Activated CD4-positive, alpha-beta T cell treated with anti-CD3 and anti-CD28 coated beads, Interleukin-2, amount 50 U/mL, for 48 hours (primary cell): ENCODE measurements around the gene AKAP6.
"Not testable (repeated sequence)": the region's sequence is repeated elsewhere in the genome, so short reads cannot be mapped to it uniquely, and the experiment has no call there.

Experiments
- DNase-seq, 2 experiments: peaks; one replicate each; pipeline ENCODE4 v3.0.0-alpha.2; 2020

Gene AKAP6

DNA sequence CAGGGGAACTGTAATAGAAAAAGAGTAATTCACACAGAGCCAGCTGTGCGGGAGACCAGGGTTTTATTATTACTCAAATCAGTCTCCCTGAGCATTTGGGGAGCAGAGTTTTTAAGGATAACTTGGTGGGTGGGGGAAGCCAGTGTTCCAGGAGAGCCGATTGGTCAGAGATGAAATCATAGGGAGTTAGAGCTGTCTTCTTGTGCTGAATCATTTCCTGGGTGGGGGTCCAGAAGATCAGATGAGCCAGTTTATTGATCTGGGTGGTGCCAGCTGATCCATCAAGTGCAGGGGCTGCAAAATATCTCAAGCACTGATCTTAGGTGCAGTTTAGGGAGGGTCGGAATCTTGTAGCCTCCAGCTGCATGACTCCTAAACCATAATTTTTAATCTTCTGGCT is 44.1 kb downstream of the AKAP6 start:
- DNase-seq = not testable (repeated sequence)

DNA sequence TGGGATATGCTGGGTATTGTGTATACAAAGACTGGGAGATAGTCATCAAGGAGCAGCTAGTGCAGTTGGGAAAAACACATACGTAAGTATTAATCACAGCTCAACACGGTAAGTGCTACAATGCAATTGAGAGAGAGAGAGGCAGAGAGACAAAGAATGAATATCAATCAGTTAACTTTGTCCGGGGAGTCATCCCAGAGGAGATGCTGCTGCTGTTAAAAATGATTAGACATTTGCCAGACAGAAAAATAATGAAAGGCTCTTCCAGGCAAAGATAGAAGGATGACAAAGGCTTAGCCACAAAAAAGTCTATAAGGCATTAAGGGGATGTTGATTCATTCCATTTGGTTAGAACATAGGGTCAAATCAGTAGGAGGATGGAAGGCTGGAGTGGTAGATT is 45.1 kb downstream of the AKAP6 start:
- DNase-seq = no peak

DNA sequence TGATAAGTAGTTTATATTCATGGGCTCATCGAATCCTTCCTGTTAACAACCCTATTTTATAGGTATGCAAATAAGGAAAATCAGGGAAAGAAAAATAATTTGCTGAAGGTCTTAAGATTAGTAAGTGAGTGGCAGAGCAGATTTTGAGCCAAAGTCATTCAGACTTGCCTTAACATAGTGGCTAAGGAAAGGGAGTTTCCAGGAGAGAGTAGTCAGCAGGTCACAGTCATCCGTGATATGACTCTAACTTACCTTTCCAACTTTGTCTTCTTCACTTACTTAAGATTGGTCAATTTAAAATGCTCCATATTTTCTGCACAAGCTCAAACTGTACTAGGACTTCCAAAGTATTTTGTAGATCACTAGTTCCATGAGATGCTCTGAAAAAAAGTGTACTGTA is 46.6 kb downstream of the AKAP6 start:
- no peak for DNase-seq

DNA sequence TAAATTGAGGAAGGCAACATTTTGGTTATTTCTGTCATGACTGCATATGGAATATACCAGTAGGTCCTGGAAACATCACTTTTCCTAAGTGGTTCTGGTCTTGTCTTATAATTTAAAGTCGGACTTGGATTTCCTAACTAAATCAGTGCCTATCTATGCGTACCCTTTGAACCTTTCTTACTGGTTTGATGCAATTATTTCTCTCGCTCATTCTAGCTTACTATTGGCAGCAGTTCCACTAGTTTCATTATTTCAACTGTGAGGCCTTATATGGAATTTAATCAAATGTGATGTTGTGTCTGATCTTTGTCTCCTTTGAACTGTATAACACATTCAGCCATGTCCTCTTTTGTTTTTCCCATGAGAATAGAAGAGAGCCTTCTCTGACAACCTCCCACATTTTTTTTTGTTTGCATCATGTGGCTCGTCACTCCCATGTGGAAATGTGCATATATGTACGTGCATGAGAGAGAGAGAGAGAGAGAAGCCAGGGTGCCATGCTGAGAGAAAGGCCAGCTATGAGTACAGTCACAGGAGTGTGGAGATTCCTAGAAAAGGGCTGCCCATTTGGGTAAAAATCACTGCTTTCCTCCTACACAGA is 48.0 kb downstream of the AKAP6 start:
- no peak for DNase-seq

DNA sequence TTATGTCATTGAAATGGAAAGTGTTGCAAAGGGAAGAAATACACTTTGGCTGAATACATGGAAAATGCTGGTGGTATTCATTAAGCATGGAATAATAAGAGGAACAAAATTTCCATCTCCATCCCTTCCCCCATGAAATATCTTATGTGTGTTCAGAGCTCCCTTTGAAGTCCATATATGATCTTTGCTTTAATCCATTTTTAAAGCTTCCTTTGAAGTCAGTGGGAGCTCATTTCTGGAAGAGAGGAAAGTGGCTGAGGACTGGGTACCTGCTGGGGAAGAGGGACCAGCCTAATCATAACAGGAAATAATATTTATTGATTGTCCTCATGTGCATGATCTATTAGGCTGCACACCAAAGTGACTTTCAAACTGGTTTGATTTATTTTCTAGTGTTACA is 49.2 kb downstream of the AKAP6 start:
- DNase-seq = no peak

- DNase-seq = no peak
These were observed 50.3 kb downstream of the AKAP6 start for GRCh38 chr14:32379447-32379846.

GRCh38 chr14:32381869-32382268 is 52.8 kb downstream of the AKAP6 start:
- DNase-seq = no peak

GRCh38 chr14:32382704-32383103 is 53.6 kb downstream of the AKAP6 start:
- no peak for DNase-seq

GRCh38 chr14:32383364-32384009 is 54.4 kb downstream of the AKAP6 start:
- no peak for DNase-seq

DNA sequence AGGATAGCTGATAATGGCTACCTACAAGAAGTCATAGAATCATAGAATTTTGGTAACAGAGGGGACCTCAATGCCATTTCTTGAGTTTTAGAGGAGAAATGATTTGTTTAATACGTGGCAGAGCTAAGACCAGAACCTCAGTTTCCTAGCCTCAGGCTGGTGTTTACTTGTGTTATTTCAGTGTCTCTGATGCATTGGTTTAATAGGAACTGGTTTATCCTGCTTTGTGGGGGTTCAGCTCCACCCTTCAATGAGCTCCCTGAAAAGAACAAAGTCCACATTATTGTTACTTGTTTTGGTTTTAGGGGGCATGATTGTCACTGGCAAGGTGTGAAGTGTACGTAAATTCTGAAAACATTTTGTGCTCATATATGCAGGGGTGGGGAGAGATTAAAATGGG is 55.4 kb downstream of the AKAP6 start:
- DNase-seq = no peak

DNA sequence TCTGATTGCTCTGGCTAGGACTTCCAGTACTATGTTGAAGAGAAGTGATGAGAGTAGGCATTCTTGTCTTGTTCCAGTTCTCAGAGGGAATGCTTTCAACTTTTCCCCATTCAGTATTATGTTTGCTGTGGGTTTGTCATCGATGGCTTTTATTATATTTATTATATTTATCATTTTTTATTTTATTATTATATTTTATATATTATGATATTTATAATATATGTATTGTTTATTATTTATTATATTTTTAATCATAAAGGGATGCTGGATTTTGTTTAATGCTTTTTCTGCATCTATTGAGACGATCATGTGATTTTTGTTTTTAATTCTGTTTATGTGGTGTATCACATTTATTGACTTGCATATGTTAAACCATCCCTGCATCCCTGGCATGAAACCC is 58.2 kb downstream of the AKAP6 start:
- DNase-seq = not testable (repeated sequence)

DNA sequence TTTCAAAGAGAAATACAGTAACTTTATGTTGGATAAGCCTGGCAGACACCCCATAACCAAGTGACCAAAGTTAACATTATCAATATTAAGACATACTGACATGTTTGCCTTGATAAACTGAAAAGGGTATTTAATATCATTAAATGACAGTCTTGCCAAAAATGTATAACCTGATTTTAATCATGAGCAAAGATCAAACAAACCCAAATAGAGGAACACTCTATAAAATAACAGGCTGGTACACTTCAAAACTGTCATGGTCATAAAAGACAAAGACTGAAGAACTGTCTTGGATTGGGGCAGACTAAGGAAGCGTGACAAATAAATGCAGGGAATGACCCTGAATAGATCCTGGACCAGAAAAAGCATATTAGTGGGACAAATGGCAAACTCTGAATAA is 64.0 kb downstream of the AKAP6 start:
- no peak for DNase-seq

GRCh38 chr14:32394038-32394437 is 64.9 kb downstream of the AKAP6 start:
- DNase-seq = no peak

GRCh38 chr14:32396885-32397284 is 67.8 kb downstream of the AKAP6 start:
- DNase-seq = no peak

DNA sequence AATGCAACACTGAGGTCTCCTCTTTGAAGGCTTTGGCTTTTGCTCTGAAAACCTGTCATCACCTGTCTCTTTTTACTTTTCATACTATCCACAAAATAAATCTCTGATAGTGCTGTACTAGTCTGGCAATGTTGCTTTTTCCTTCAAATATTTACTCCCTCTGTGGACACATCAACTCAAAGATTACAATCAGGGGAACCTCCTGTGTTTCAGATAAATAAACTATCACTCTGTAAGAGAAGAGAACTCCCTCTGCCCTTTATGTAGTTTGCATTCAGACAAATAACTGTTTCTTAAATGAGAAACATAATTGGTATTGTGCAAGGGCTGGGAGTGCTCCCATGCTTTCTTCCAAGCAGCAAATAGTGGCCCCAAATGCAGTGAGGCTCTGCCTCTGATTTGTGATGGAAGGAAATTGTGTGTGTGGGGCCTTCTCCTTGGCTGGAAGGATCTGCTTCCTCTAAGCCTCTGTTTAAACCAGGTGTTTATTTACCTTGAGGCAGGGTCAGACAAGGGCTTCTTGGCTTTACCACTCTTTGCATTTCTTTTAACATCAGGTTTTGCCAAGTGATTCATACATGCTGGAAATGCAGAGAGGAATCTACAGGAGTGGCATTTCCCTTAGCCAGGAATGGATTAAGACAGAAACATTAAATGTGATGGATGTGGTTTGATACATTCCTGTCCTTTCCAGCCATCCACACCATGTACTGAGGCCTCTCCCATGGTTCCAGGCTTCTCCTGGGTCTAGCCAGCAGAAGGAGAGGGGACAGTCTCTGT is 69.0 kb downstream of the AKAP6 start:
- no peak for DNase-seq

GRCh38 chr14:32399920-32400319 is 70.8 kb downstream of the AKAP6 start:
- DNase-seq = no peak

- no peak for DNase-seq
These were observed 71.4 kb downstream of the AKAP6 start for GRCh38 chr14:32400480-32400879.

- no peak for DNase-seq
These were observed 73.9 kb downstream of the AKAP6 start for GRCh38 chr14:32403021-32403420.

- DNase-seq = no peak
These were observed 74.6 kb downstream of the AKAP6 start for GRCh38 chr14:32403688-32404087.

GRCh38 chr14:32404784-32405573 is 75.9 kb downstream of the AKAP6 start:
- no peak for DNase-seq

DNA sequence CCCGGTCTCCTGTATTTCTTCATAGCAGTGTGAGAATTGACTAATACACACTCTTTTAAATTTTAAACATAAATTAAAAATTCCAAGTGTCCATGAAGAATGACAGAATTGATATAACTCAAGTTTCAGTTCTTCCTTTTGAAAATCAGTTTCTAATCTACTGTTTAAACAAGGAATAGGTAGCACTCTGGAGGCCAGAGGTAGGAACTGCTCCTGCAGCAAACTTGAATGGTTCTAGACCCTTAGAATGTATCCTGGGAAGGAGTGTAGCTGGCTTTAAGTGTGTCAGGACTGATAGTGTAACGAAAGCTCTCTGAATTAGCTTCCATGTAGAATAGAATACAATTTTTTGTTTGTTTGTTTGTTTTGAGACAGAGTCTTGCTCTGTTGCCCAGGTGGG is 76.8 kb downstream of the AKAP6 start:
- no peak for DNase-seq

DNA sequence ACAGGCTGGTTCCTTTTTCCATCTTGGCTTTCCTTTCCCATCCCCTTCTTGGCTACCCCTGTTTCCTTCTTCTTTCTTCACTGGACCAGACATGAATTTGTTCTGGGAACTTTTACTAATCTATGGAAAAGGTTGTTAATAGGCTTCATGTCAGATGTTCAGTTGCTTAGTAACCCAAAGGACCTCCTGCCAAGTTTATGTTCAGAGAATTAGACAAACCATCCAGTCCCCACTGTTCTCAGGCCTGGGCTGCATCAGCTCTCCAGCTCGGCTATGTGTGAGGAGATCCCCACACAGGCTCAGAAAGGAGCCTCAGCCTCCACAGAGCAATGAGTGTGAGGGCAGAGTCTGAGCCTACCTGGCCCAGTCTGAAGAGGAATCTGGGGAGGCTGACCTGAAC is 78.0 kb downstream of the AKAP6 start:
- DNase-seq = no peak

- no peak for DNase-seq
These were observed 78.9 kb downstream of the AKAP6 start for GRCh38 chr14:32408018-32408417.

GRCh38 chr14:32412103-32412502 is 83.0 kb downstream of the AKAP6 start:
- DNase-seq = no peak
